GM23338 (cell line): ENCODE results near the gene BPIFA2.

Experiments
- CREB1 ChIP-seq: fragments of 250-450 bp; sonication (Bioruptor Pico); IDR thresholded peaks from 2 replicates; pipeline ENCODE4 v1.5.0; 2020; ENCODE audit warnings: low read depth, mild to moderate bottlenecking, moderate library complexity
- ETS1 ChIP-seq: IDR thresholded peaks from 2 replicates; pipeline ENCODE4 v1.6.1; 2016; ENCODE audit warnings: antibody characterized with exemption
- EZH2 ChIP-seq: fragments of 200-600 bp; sonication (generic); IDR thresholded peaks from one replicate; pipeline ENCODE4 v1.8.0; 2017; ENCODE audit warnings: antibody characterized with exemption, mild to moderate bottlenecking, low read depth; ENCODE audit not compliant: unreplicated experiment
- EZH2phosphoT487 ChIP-seq: fragments of 200-600 bp; sonication (generic); IDR thresholded peaks from one replicate; pipeline ENCODE4 v1.8.1; 2018; ENCODE audit warnings: antibody characterized with exemption; ENCODE audit not compliant: unreplicated experiment
- JUNB ChIP-seq: IDR thresholded peaks from one replicate; pipeline ENCODE4 v1.6.1; 2016; ENCODE audit warnings: antibody characterized with exemption; ENCODE audit not compliant: unreplicated experiment
- POLR2AphosphoS5 ChIP-seq: IDR thresholded peaks from 2 replicates; pipeline ENCODE4 v1.6.1; 2016; ENCODE audit warnings: antibody characterized with exemption, low read depth
- REST ChIP-seq: IDR thresholded peaks from one replicate; pipeline ENCODE4 v1.6.1; 2018; ENCODE audit warnings: antibody characterized with exemption; ENCODE audit not compliant: unreplicated experiment
- STAT1 ChIP-seq: IDR thresholded peaks from one replicate; pipeline ENCODE4 v1.6.1; 2016; ENCODE audit warnings: antibody characterized with exemption; ENCODE audit not compliant: unreplicated experiment
- ZNF331 ChIP-seq: fragments of 250-450 bp; sonication (Bioruptor Pico); IDR thresholded peaks from 2 replicates; pipeline ENCODE4 v1.5.0; 2020; ENCODE audit warnings: low read depth, mild to moderate bottlenecking, moderate library complexity
- TF ChIP-seq, protein P1 (sequence below), 2 experiments: fragments of 200-600 bp in 1 of 2; sonication (generic) in 1 of 2; conservative IDR thresholded peaks; 2 replicates each; pipeline versions ENCODE4 v1.5.1 to v1.6.1; 2016 to 2017; ENCODE audit warnings: antibody characterized with exemption in 2 of 2, low read depth in 2 of 2, mild to moderate bottlenecking in 2 of 2, moderate library complexity in 1 of 2

DNA sequence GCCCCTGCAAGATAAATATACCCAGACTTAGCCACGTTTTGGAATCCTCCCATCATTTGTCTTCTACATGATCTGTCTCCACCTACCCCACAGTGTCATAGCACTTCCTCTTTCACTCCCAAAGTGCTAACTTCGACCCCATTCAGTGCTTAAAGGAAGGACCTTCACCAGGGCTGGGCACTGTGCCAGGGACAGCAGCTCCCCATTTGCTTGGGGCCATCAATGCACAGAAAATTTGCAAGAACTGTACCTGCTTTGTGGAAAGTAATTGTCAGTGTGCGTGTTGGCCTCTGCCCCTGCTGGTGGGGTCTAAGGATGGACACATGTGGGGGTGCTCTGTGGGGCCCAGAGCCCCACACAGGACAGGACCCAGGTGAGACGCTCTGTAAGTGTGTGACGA, 5.2 kb upstream of the BPIFA2 start:
- TF ChIP-seq, protein P1, sequence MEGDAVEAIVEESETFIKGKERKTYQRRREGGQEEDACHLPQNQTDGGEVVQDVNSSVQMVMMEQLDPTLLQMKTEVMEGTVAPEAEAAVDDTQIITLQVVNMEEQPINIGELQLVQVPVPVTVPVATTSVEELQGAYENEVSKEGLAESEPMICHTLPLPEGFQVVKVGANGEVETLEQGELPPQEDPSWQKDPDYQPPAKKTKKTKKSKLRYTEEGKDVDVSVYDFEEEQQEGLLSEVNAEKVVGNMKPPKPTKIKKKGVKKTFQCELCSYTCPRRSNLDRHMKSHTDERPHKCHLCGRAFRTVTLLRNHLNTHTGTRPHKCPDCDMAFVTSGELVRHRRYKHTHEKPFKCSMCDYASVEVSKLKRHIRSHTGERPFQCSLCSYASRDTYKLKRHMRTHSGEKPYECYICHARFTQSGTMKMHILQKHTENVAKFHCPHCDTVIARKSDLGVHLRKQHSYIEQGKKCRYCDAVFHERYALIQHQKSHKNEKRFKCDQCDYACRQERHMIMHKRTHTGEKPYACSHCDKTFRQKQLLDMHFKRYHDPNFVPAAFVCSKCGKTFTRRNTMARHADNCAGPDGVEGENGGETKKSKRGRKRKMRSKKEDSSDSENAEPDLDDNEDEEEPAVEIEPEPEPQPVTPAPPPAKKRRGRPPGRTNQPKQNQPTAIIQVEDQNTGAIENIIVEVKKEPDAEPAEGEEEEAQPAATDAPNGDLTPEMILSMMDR (conservative IDR thresholded peaks at IDR 0.05; ENCODE audit: low read depth in 2 of 2): no peak
- no peak for TF ChIP-seq ETS1
- no peak for TF ChIP-seq POLR2AphosphoS5
- no peak for TF ChIP-seq EZH2
- TF ChIP-seq REST: no peak
- no peak for TF ChIP-seq STAT1
- TF ChIP-seq EZH2phosphoT487: no peak
- no peak for TF ChIP-seq JUNB
- no peak for TF ChIP-seq ZNF331 (CRISPR knock-in tag)
- TF ChIP-seq CREB1 (CRISPR knock-in tag): no peak
